Measurements from ENCODE around the gene RNF166.

DNA sequence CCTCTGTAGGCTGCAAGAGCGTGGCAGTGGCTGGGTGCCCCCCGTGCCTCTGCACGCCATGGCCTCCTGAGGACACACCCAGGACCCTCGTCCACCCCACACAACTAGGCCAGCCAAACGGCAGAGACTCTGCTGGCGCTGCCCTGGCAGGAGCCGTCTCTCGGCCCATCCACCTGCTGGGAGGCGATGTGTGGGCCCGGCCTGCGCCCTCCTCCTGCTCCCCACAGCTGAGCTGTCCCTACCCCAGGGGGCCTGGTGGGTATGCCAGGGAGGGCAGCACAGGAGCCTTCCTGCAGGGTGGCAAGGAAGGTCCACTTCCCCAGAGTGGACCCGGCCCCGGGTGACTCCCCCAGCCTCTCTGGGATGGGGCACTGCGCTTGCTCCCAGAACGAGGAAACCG is 7.0 kb downstream of the RNF166 start:
- TF ChIP-seq, protein P1, sequence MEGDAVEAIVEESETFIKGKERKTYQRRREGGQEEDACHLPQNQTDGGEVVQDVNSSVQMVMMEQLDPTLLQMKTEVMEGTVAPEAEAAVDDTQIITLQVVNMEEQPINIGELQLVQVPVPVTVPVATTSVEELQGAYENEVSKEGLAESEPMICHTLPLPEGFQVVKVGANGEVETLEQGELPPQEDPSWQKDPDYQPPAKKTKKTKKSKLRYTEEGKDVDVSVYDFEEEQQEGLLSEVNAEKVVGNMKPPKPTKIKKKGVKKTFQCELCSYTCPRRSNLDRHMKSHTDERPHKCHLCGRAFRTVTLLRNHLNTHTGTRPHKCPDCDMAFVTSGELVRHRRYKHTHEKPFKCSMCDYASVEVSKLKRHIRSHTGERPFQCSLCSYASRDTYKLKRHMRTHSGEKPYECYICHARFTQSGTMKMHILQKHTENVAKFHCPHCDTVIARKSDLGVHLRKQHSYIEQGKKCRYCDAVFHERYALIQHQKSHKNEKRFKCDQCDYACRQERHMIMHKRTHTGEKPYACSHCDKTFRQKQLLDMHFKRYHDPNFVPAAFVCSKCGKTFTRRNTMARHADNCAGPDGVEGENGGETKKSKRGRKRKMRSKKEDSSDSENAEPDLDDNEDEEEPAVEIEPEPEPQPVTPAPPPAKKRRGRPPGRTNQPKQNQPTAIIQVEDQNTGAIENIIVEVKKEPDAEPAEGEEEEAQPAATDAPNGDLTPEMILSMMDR (IDR thresholded peaks at IDR 0.05; ENCODE audit: borderline replicate concordance, extremely low read depth, low read length, poor library complexity, severe bottlenecking): no peak
- no peak for TF ChIP-seq EZH2 (IDR thresholded peaks at IDR 0.05; ENCODE audit: borderline replicate concordance, low read depth, low read length, severe bottlenecking)

Measured in DND-41 (cell line).